HCT116 (cell line): ENCODE data around the gene PCDH15. TPM values are rescaled to one million over a fixed set of nuclear protein-coding genes. Genes with fewer than 3 reads are reported as not detected.

Experiments
- ATAC-seq: fragments of 200-7000 bp; cut with Tn5 transposase; 2 replicates; pipeline ENCODE4 v1.9.1; 2020; ENCODE audit warnings: mild to moderate bottlenecking, moderate library complexity
- BruUV-seq: library from RNA; stranded (reverse); fragments of 400-500 nt; replicated peaks from 2 replicates; lab custom pipeline; 2021; lab: Mats Ljungman, UMichigan
- CTCF ChIA-PET: fragments of 300-600 bp; sonication (Branson Sonifier 250); formaldehyde crosslinking; loops from one replicate; lab custom pipeline; 2021; ENCODE audit warnings: antibody characterized with exemption; lab: Charles Lee
- POLR2A ChIA-PET: fragments of 300-600, 350-600 bp; sonication (Branson Sonifier 250); formaldehyde crosslinking; loops from one replicate; lab custom pipeline; 2021; ENCODE audit warnings: antibody characterized with exemption; lab: Charles Lee
- RAD21 ChIA-PET, 2 experiments: fragments of 300-600 bp; sonication (Branson Sonifier 250); formaldehyde crosslinking; loops; one replicate each; lab custom pipeline; 2023; ENCODE audit warnings: low total read pairs in 2 of 2; ENCODE audit not compliant: uncharacterized antibody in 2 of 2, unreplicated experiment in 2 of 2, low non-redundant PET in 1 of 2; lab: Charles Lee
- DNase-seq: peaks from one replicate; pipeline ENCODE4 v3.0.0-alpha.2; 2010; ENCODE audit warnings: low read depth, low spot score
- H2AFZ ChIP-seq: fragments of 200-600 bp; shearing (Covaris generic), sonication (generic); 2 replicates; pipeline ENCODE4 v1.6.1; 2017; ENCODE audit warnings: low read depth, mixed run types, mixed read lengths, antibody characterized with exemption, low read length; ENCODE audit not compliant: poor library complexity, severe bottlenecking
- H3K27ac ChIP-seq: 2 replicates; pipeline ENCODE4 v1.5.1; 2012; ENCODE audit warnings: low read depth, low read length
- H3K27me3 ChIP-seq: fragments of 200-600 bp; sonication (generic); 2 replicates; pipeline ENCODE4 v1.6.1; 2016; ENCODE audit warnings: mixed run types, low read length, mixed read lengths; ENCODE audit not compliant: insufficient read depth
- H3K36me3 ChIP-seq, 2 experiments: fragments of 200-500 bp in 1 of 2; fragments of 200-600 bp in 1 of 2; sonication (Bioruptor generic) in 1 of 2; sonication (generic) in 1 of 2; 2 replicates each; pipeline versions ENCODE4 v1.5.1 to v1.6.1; 2014 to 2016; ENCODE audit warnings: low read length in 2 of 2, inconsistent platforms in 1 of 2, mixed read lengths in 1 of 2, mixed run types in 1 of 2; ENCODE audit not compliant: insufficient read depth in 2 of 2, control insufficient read depth in 1 of 2
- H3K4me1 ChIP-seq, 2 experiments: fragments of 200-600 bp in 1 of 2; sonication (generic) in 1 of 2; 2 replicates each; pipeline versions ENCODE4 v1.5.1 to v1.6.1; 2012 to 2017; ENCODE audit warnings: low read length in 2 of 2, inconsistent platforms in 1 of 2, mild to moderate bottlenecking in 1 of 2, mixed read lengths in 1 of 2, mixed run types in 1 of 2, moderate library complexity in 1 of 2; ENCODE audit not compliant: insufficient read depth in 2 of 2, control insufficient read depth in 1 of 2
- H3K4me2 ChIP-seq: fragments of 200-600 bp; sonication (generic); 2 replicates; pipeline ENCODE4 v1.6.1; 2017; ENCODE audit warnings: mixed run types, low read length, mixed read lengths
- H3K4me3 ChIP-seq, 2 experiments: fragments of 200-600 bp in 1 of 2; sonication (generic) in 1 of 2; replicated peaks in 1 of 2; 2 replicates each; pipeline ENCODE4 v1.5.1; 2011 to 2016; ENCODE audit warnings: low read length in 2 of 2, control low read depth in 1 of 2, low read depth in 1 of 2, mild to moderate bottlenecking in 1 of 2, mixed read lengths in 1 of 2, mixed run types in 1 of 2
- H3K79me2 ChIP-seq: fragments of 200-600 bp; sonication (generic); 2 replicates; pipeline ENCODE4 v1.6.1; 2017; ENCODE audit warnings: mild to moderate bottlenecking, mixed run types, low read length, moderate library complexity, mixed read lengths; ENCODE audit not compliant: insufficient read depth
- H3K9ac ChIP-seq: fragments of 200-600 bp; sonication (generic); 2 replicates; pipeline ENCODE4 v1.6.1; 2016; ENCODE audit warnings: low read length, mixed read lengths
- H3K9me2 ChIP-seq: fragments of 200-600 bp; sonication (generic), shearing (Covaris generic); 2 replicates; pipeline ENCODE4 v1.6.1; 2017; ENCODE audit warnings: mixed run types, mild to moderate bottlenecking, moderate library complexity; ENCODE audit not compliant: insufficient read depth
- H3K9me3 ChIP-seq, 2 experiments: fragments of 200-500 bp in 1 of 2; fragments of 200-600 bp in 1 of 2; sonication (Bioruptor generic) in 1 of 2; sonication (generic) in 1 of 2; 2 replicates each; pipeline ENCODE4 v1.6.1; 2014 to 2017; ENCODE audit warnings: low read length in 2 of 2, mixed read lengths in 2 of 2, inconsistent platforms in 1 of 2, low read depth in 1 of 2, mild to moderate bottlenecking in 1 of 2, mixed run types in 1 of 2, moderate library complexity in 1 of 2; ENCODE audit not compliant: control insufficient read depth in 1 of 2, insufficient read depth in 1 of 2
- H4K20me1 ChIP-seq: fragments of 200-600 bp; sonication (generic), shearing (Covaris generic); 2 replicates; pipeline ENCODE4 v1.6.1; 2017; ENCODE audit warnings: mixed run types, mild to moderate bottlenecking, moderate library complexity; ENCODE audit not compliant: insufficient read depth
- CTCF ChIP-seq, 3 experiments: fragments of 200-600 bp in 1 of 3; sonication (generic) in 1 of 3; IDR thresholded peaks in 2 of 3; conservative IDR thresholded peaks in 1 of 3; 2 replicates each; pipeline ENCODE4 v1.5.1; 2012 to 2017; ENCODE audit warnings: low read depth in 2 of 3, low read length in 2 of 3, antibody characterized with exemption in 1 of 3, borderline replicate concordance in 1 of 3, control low read depth in 1 of 3, mild to moderate bottlenecking in 1 of 3, mixed read lengths in 1 of 3, mixed run types in 1 of 3, moderate library complexity in 1 of 3; ENCODE audit not compliant: insufficient read depth in 1 of 3
- EGR1 ChIP-seq: IDR thresholded peaks from 2 replicates; pipeline ENCODE4 v1.6.1; 2012; ENCODE audit warnings: low read depth
- POLR2A ChIP-seq: IDR thresholded peaks from 2 replicates; pipeline ENCODE4 v1.7.0; 2011; ENCODE audit warnings: borderline replicate concordance; ENCODE audit not compliant: insufficient read depth, insufficient read length; ENCODE audit errors: extremely low read depth
- POLR2AphosphoS5 ChIP-seq: IDR thresholded peaks from 2 replicates; pipeline ENCODE4 v1.6.1; 2011; ENCODE audit warnings: mild to moderate bottlenecking, low read depth, low read length, moderate library complexity
- RAD21 ChIP-seq: IDR thresholded peaks from 2 replicates; pipeline ENCODE4 v1.6.1; 2012; ENCODE audit warnings: low read depth, mild to moderate bottlenecking
- SRF ChIP-seq: IDR thresholded peaks from 2 replicates; pipeline ENCODE4 v1.6.1; 2012; ENCODE audit warnings: low read depth
- TCF7L2 ChIP-seq: IDR thresholded peaks from 2 replicates; pipeline ENCODE4 v1.7.0; 2011; ENCODE audit warnings: borderline replicate concordance, inconsistent platforms; ENCODE audit not compliant: insufficient read depth, insufficient read length; ENCODE audit errors: extremely low read depth
- ZFX ChIP-seq: fragments of 450-650 bp; IDR thresholded peaks from 2 replicates; pipeline ENCODE4 v1.6.1; 2017
- ZNF274 ChIP-seq: fragments of 200-500 bp; sonication (Bioruptor generic); IDR thresholded peaks from 2 replicates; pipeline ENCODE4 v1.6.1; 2014; ENCODE audit warnings: mild to moderate bottlenecking, low read depth, low read length, inconsistent platforms
- intact Hi-C: fragments of 100-400 bp; cut with micrococcal nuclease; formaldehyde crosslinking; loops from 2 replicates; pipeline ENCODE4 v1.10.0; 2022
- total RNA-seq: library from RNA; stranded (reverse); gene quantifications from one replicate; pipeline ENCODE4 v1.2.1, GENCODE V29; 2021; ENCODE audit not compliant: unreplicated experiment
- TF ChIP-seq, protein P1 (sequence below): IDR thresholded peaks from 2 replicates; pipeline ENCODE4 v1.6.1; 2012
- TF ChIP-seq, protein P2 (sequence below): IDR thresholded peaks from 2 replicates; pipeline ENCODE4 v1.6.1; 2012; ENCODE audit warnings: low read depth

PCDH15 gene
- total RNA-seq, 1 experiment from 2014 or later = not detected

DNA sequence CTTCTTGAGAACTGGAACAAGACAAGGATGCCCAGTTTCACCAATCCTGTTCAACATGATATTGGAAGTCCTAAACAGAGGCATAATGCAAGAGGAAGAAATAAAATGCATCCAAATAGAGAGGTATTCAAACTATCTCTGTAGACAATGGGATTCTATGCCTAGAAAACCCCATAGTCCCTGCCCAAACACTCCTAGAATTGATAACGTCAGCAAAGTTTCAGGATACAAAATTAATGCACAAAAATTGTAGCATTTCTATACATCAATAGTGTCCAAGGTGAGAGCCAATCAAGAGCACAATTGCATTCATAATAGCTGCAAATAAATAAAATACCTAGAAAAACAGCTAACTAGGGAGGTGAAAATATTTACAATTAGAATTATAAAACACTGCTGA lies 72.5 kb downstream of the PCDH15 start:
- Histone ChIP-seq H2AFZ (no peak overlapping the region), H4K20me1 (no peaks in the 10 kb centered on the region), H3K27me3 (no peaks in the 10 kb centered on the region), H3K27ac (no peak overlapping the region), H3K4me3 (no peak overlapping the region), H3K36me3 (no peaks in the 10 kb centered on the region), H3K9ac (no peak overlapping the region), H3K9me3 (peaks cover 0 to 32% of the 10 kb centered on the region in 2 experiments; a peak in 2 of 4 replicates), H3K4me2 (no peak overlapping the region), H3K4me1 (no peaks in the 10 kb centered on the region), H3K79me2 (no peaks in the 10 kb centered on the region), H3K9me2 (no peaks in the 10 kb centered on the region)
- CTCF ChIA-PET = no interaction called here
- no peak for DNase-seq
- ATAC-seq = no peak
- POLR2A ChIA-PET = no interaction called here
- intact Hi-C loops = no loop called here
- no TSS peak for BruUV-seq
- RAD21 ChIA-PET = no interaction called here
- TF ChIP-seq, protein P1, sequence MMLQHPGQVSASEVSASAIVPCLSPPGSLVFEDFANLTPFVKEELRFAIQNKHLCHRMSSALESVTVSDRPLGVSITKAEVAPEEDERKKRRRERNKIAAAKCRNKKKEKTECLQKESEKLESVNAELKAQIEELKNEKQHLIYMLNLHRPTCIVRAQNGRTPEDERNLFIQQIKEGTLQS = no peak
- no peak for TF ChIP-seq CTCF (IDR thresholded peaks at IDR 0.05 in 2 of 3, conservative IDR thresholded peaks at IDR 0.05 in 1 of 3; ENCODE audit: borderline replicate concordance in 1 of 3, insufficient read depth in 1 of 3, low read depth in 2 of 3, low read length in 2 of 3)
- TF ChIP-seq POLR2AphosphoS5 = no peak
- no peak for TF ChIP-seq EGR1
- TF ChIP-seq RAD21 = no peak
- TF ChIP-seq ZFX = no peak
- no peak for TF ChIP-seq POLR2A
- TF ChIP-seq, protein P2, sequence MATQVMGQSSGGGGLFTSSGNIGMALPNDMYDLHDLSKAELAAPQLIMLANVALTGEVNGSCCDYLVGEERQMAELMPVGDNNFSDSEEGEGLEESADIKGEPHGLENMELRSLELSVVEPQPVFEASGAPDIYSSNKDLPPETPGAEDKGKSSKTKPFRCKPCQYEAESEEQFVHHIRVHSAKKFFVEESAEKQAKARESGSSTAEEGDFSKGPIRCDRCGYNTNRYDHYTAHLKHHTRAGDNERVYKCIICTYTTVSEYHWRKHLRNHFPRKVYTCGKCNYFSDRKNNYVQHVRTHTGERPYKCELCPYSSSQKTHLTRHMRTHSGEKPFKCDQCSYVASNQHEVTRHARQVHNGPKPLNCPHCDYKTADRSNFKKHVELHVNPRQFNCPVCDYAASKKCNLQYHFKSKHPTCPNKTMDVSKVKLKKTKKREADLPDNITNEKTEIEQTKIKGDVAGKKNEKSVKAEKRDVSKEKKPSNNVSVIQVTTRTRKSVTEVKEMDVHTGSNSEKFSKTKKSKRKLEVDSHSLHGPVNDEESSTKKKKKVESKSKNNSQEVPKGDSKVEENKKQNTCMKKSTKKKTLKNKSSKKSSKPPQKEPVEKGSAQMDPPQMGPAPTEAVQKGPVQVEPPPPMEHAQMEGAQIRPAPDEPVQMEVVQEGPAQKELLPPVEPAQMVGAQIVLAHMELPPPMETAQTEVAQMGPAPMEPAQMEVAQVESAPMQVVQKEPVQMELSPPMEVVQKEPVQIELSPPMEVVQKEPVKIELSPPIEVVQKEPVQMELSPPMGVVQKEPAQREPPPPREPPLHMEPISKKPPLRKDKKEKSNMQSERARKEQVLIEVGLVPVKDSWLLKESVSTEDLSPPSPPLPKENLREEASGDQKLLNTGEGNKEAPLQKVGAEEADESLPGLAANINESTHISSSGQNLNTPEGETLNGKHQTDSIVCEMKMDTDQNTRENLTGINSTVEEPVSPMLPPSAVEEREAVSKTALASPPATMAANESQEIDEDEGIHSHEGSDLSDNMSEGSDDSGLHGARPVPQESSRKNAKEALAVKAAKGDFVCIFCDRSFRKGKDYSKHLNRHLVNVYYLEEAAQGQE = no peak
- TF ChIP-seq ZNF274 = no peak
- no peak for TF ChIP-seq TCF7L2
- no peak for TF ChIP-seq SRF
